ENCODE measurements around the gene GNG3.

- TF ChIP-seq RAD21 (IDR thresholded peaks at IDR 0.05; ENCODE audit: low read depth) (no peak), SP1 (IDR thresholded peaks at IDR 0.05; ENCODE audit: low read depth) (no peak), CTCF (IDR thresholded peaks at IDR 0.05 in 2 of 3, conservative IDR thresholded peaks at IDR 0.05 in 1 of 3; ENCODE audit: borderline replicate concordance in 1 of 3, insufficient read depth in 1 of 3, low read depth in 2 of 3, low read length in 2 of 3) (no peak), ZNF274 (IDR thresholded peaks at IDR 0.05; ENCODE audit: low read depth, low read length) (no peak), POLR2A (IDR thresholded peaks at IDR 0.05; ENCODE audit: borderline replicate concordance, extremely low read depth, insufficient read depth, insufficient read length) (peak; percentile 99)
Observed at GRCh38 chr11:62665075-62665598, 42.3 kb upstream of the GNG3 start, which contains the start of the genes C11orf98 and CSKMT.

Measured in HCT116 (cell line).